GM23338 (cell line): ENCODE results near the gene SDR42E2.

Source experiments
- EZH2 ChIP-seq: fragments of 200-600 bp; sonication (generic); IDR thresholded peaks from one replicate; pipeline ENCODE4 v1.8.0; 2017; ENCODE audit warnings: antibody characterized with exemption, mild to moderate bottlenecking, low read depth; ENCODE audit not compliant: unreplicated experiment
- EZH2phosphoT487 ChIP-seq: fragments of 200-600 bp; sonication (generic); IDR thresholded peaks from one replicate; pipeline ENCODE4 v1.8.1; 2018; ENCODE audit warnings: antibody characterized with exemption; ENCODE audit not compliant: unreplicated experiment
- POLR2AphosphoS5 ChIP-seq: IDR thresholded peaks from 2 replicates; pipeline ENCODE4 v1.6.1; 2016; ENCODE audit warnings: antibody characterized with exemption, low read depth
- ZNF331 ChIP-seq: fragments of 250-450 bp; sonication (Bioruptor Pico); IDR thresholded peaks from 2 replicates; pipeline ENCODE4 v1.5.0; 2020; ENCODE audit warnings: low read depth, mild to moderate bottlenecking, moderate library complexity
- TF ChIP-seq, protein P1 (sequence below), 2 experiments: fragments of 200-600 bp in 1 of 2; sonication (generic) in 1 of 2; conservative IDR thresholded peaks; 2 replicates each; pipeline versions ENCODE4 v1.5.1 to v1.6.1; 2016 to 2017; ENCODE audit warnings: antibody characterized with exemption in 2 of 2, low read depth in 2 of 2, mild to moderate bottlenecking in 2 of 2, moderate library complexity in 1 of 2
- TF ChIP-seq, protein P2 (sequence below): IDR thresholded peaks from one replicate; pipeline ENCODE4 v1.6.1; 2018; ENCODE audit warnings: antibody characterized with exemption; ENCODE audit not compliant: unreplicated experiment

DNA sequence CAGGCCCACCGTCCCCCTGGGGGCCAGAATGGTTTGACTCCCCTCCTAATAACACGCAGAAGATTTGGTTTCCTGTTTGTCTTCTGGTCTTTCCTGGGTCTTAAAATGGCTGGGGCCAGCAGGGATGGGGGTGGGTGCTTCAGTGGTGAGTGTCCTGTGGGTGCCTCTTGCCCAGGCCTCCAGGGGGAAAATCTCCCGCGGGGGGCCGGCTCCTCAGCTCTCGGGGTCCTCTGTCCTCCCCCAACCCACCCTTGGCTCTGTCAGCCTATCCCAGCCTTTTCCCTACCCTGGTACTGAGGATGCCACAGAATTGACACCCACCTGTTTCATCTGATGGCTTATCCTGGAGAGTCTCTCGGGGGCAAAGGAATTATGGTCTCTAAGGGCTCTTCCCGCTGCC, 23.8 kb upstream of the SDR42E2 start:
- TF ChIP-seq POLR2AphosphoS5, result no peak
- TF ChIP-seq, protein P1, sequence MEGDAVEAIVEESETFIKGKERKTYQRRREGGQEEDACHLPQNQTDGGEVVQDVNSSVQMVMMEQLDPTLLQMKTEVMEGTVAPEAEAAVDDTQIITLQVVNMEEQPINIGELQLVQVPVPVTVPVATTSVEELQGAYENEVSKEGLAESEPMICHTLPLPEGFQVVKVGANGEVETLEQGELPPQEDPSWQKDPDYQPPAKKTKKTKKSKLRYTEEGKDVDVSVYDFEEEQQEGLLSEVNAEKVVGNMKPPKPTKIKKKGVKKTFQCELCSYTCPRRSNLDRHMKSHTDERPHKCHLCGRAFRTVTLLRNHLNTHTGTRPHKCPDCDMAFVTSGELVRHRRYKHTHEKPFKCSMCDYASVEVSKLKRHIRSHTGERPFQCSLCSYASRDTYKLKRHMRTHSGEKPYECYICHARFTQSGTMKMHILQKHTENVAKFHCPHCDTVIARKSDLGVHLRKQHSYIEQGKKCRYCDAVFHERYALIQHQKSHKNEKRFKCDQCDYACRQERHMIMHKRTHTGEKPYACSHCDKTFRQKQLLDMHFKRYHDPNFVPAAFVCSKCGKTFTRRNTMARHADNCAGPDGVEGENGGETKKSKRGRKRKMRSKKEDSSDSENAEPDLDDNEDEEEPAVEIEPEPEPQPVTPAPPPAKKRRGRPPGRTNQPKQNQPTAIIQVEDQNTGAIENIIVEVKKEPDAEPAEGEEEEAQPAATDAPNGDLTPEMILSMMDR (conservative IDR thresholded peaks at IDR 0.05; ENCODE audit: low read depth in 2 of 2), result no peak
- TF ChIP-seq EZH2, result no peak
- TF ChIP-seq, protein P2, sequence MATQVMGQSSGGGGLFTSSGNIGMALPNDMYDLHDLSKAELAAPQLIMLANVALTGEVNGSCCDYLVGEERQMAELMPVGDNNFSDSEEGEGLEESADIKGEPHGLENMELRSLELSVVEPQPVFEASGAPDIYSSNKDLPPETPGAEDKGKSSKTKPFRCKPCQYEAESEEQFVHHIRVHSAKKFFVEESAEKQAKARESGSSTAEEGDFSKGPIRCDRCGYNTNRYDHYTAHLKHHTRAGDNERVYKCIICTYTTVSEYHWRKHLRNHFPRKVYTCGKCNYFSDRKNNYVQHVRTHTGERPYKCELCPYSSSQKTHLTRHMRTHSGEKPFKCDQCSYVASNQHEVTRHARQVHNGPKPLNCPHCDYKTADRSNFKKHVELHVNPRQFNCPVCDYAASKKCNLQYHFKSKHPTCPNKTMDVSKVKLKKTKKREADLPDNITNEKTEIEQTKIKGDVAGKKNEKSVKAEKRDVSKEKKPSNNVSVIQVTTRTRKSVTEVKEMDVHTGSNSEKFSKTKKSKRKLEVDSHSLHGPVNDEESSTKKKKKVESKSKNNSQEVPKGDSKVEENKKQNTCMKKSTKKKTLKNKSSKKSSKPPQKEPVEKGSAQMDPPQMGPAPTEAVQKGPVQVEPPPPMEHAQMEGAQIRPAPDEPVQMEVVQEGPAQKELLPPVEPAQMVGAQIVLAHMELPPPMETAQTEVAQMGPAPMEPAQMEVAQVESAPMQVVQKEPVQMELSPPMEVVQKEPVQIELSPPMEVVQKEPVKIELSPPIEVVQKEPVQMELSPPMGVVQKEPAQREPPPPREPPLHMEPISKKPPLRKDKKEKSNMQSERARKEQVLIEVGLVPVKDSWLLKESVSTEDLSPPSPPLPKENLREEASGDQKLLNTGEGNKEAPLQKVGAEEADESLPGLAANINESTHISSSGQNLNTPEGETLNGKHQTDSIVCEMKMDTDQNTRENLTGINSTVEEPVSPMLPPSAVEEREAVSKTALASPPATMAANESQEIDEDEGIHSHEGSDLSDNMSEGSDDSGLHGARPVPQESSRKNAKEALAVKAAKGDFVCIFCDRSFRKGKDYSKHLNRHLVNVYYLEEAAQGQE, result no peak
- TF ChIP-seq ZNF331 (CRISPR knock-in tag), result no peak
- no peak for TF ChIP-seq EZH2phosphoT487
